G401 (cell line): ENCODE data around the gene FCHO1. TPM values are rescaled to one million over a fixed set of nuclear protein-coding genes. Genes with fewer than 3 reads are reported as not detected.
A peak's percentile ranks its signal among the peaks of the same experiment; 100 is the strongest.

Source experiments
- DNase-seq: peaks from one replicate; pipeline ENCODE4 v3.0.0-alpha.2; 2015; ENCODE audit warnings: low spot score
- in situ Hi-C: cut with HindIII; loops from 2 replicates; pipeline ENCODE4 v1.10.0; 2016; ENCODE audit warnings: low sequenced_read_pairs, mixed read lengths
- total RNA-seq: library from RNA; depleted of rRNA; stranded (reverse); fragments of >200 nt; shearing (Covaris generic); gene quantifications from 2 replicates; pipeline ENCODE4 v1.2.3, GENCODE V29; 2014

Gene FCHO1
- total RNA-seq, 1 experiment from 2014 or later: 9.3 TPM

DNA sequence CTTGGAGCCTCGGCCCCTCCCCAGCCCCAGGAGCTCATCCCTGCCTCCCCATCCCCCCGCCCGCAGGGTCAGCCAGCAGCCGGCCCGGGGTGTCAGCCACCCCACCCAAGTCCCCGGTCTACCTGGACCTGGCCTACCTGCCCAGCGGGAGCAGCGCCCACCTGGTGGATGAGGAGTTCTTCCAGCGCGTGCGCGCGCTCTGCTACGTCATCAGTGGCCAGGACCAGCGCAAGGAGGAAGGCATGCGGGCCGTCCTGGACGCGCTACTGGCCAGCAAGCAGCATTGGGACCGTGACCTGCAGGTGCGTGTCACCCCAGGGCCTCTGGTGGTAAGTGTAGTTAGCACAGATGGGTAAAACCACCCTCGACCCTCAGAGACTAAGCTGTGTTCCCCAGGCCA, 18.1 kb upstream of the FCHO1 start:
- no peak for DNase-seq
- in situ Hi-C loops: no loop called here

DNA sequence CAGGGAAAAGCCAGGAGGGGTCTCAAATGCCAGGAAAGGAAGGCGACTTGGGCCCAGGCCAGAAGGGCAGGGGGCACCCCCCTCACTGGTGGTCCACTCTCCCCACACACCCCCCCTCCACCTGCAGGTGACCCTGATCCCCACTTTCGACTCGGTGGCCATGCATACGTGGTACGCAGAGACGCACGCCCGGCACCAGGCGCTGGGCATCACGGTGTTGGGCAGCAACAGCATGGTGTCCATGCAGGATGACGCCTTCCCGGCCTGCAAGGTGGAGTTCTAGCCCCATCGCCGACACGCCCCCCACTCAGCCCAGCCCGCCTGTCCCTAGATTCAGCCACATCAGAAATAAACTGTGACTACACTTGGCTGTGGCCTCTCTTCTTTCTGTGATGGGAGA, 17.1 kb upstream of the FCHO1 start:
- no peak for DNase-seq
- in situ Hi-C loops: no loop called here

DNA sequence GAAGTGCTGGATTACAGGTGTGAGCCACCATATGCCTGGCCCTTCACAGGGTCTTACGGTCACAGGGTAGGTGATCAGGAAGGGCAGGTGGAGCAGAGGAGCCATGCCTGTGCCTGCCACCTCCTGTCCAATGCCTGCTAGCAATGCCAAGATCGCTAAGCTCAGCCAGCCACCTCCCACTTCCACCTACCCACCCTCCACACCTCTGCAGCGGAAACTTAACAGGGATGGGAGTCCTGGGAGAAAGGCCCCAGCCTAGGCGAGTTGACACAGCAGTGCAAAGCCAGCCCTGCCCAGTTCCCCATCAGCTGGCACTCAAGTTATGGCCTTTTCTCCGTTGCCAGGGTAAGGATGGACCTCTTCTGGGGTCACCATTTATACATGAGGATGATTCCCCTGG, 15.9 kb upstream of the FCHO1 start:
- DNase-seq: no peak
- in situ Hi-C loops: no loop called here

DNA sequence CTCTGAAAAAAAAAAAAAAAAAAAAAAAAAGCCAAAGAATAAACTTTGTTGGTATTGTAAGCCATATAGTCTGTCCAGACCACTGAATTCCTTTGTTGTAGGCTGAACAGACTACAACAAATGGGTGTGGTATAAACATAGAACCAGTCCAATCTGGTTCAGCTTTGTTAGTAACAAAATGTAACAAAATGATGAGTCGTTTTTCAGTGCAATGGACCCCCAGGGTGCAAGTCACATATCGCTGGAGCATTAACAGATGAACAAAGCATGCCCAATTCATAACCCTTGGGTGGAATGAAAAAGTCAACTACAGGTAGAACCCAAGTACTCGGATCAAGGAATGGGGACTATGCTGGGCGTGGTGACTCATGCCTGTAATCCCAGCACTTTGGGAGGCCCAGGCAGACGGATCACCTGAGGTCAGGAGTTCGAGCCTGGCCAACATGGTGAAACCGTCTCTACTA, 13.6 kb upstream of the FCHO1 start:
- DNase-seq: no peak
- in situ Hi-C loops: no loop called here

DNA sequence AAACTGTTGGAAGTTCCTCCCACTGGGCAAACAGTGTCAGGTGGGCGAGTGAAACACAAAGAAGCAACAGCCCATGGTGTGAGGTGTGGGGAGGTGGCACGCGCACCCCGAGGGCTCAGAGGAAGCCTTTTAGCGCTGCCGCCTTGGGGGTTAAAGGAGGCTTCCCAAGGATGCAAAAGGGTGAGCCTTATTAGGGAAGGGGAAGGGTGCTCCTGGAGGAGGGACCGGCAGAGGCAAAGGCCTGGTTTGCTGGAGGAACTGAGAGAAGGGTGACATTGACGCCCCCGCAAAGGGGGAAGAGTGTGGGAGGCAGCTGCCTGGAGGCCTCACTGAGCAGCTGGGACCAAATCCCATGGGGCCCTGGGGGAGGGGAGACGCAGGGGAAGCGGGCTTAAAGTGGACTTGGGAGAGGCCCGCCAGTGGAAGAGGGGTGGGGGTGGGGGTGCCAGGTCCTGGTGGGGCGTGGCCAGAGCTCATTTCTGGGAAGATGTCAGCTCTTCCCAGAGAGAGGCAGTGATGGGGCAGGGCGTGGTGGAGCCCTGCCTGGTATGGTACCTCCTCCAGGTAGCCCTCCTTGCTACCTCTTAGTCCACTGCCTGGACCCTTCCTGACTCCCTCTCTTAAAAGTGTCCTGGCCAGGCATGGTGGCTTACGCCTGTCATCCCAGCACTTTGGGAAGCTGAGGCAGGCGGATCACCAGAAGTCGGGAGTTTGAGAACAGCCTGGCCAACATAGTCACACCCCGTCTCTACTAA, 12.0 kb upstream of the FCHO1 start:
- DNase-seq: no peak
- in situ Hi-C loops: no loop called here

DNA sequence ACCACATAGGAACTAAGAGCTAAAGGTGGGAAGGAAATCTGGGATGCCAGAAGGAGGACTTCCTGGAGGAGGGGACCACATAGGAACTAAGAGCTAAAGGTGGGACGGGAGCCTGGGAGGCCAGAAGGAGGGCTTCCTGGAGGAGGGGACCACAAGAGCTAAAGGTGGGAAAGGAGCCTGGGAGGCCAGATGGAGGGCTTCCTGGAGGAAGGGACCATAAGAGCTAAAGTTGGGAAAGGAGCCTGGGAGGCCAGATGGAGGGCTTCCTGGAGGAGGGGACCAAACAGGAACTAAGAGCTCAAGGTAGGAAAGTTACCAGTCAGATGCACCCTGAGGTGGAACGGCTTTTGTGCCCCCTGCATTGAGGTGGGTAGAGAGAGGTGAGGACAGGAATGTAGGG, 9.8 kb upstream of the FCHO1 start:
- DNase-seq: no peak
- in situ Hi-C loops: no loop called here

DNA sequence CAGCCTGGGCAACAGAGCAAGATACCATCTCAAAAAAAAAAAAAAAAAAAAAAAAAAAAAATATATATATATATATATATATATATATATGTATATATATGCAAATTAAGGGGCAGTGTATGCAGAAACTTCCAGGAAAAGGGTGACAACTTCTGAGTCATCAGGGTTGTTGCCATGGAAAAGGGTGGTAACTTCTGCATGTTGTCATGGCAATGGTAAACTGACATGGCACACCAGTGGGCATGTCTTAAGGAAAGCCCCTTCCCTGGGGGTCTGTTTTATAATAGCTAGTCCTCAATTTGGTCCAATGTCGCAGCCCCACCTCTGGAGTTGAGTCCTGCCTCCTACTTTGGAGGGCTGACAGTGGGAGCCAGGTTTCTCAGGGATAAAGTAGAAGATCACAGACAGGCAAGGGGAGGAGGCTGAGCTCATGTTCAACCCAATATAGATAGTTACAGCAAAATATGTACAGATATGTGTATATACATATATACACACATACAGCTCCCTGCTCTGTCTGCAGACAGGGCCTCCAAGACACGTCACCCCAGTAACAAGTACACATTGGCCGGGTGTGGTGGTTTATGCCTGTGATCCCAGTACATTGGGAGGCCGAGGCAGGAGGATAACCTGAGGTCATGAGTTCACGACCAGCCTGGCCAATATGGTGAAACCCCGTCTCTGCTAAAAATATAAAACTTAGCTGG, 7.2 kb upstream of the FCHO1 start:
- in situ Hi-C loops: no loop called here
- DNase-seq: no peak

DNA sequence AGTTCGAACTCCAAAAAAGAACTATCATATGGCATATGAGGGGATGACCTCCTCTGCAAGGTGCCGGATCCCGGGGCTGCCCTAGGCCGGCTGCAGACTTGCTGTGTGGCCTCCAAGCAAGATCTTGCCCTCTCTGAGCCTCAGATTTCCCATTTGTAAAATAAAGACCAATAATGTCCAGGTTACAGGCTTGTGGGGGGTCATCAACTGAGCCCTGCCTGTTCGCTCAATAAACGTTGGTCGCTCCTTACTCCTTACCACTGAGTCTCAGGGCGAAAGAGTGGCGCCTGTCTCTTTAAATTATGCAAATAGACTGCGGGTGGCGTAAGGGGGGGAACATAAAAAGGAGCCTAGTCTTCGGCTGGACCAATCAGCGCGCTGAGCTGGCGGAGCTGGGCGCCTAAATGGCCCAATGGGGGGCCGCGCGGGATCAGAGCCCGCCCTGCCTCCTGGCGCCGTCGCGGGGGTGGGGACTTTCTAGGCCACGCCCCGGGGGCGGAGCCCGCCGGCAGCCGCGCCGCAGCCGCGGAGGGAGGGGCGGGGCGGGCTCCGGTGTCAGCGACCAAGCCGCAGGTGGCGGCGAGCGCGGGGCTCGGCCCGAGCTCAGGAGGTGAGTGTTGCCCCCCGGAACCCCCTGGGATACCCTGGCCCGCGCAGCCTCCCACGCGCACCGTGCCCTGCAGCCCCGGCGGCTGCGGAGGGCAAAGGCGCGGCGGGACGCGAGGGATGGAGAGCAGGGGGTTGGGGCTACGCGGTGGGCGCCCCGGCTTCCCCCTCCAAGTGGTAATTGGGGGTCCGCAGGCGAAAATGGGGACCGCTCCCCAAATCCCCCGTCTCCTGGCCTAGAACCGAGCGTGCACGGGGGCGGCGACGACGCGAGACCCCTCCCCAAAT, 3.8 kb upstream of the FCHO1 start:
- DNase-seq: peak; percentile 98
- in situ Hi-C loops: no loop called here

DNA sequence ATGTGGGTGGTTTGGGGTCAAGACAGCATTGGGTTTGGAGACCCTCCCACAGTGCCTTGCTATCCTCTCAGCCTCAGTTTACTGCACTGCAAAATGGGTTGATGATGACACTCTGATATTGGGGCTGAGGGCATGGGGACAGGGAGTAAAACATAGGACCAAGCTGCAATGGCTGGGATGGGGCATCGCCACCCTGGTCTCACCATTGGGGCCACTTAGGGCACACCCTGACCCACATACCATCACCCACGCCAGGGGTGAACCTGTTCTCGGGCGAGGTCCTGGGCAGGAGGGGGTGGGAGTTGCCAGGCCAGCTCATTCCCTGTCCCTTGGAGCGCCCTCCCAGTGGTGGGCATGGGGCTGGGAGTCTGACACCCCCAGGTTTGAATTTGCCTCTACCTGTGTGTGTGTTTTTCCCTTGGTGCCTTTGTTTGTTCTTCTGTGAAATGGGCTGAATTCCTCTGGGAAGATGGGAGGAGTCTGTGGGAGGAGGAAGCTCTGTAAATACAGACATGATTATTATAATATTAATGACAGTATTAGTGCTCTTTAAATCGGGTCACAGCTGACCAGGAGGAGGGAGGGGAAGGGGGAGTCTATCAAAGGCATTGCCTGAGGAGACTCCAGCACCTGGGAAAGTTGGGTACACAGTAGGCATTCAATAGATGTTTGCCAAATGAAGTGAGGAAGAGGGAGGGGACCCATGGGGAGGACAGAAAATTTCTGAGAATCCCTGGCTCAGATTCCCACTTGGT, 2.2 kb upstream of the FCHO1 start:
- DNase-seq: no peak
- in situ Hi-C loops: no loop called here

DNA sequence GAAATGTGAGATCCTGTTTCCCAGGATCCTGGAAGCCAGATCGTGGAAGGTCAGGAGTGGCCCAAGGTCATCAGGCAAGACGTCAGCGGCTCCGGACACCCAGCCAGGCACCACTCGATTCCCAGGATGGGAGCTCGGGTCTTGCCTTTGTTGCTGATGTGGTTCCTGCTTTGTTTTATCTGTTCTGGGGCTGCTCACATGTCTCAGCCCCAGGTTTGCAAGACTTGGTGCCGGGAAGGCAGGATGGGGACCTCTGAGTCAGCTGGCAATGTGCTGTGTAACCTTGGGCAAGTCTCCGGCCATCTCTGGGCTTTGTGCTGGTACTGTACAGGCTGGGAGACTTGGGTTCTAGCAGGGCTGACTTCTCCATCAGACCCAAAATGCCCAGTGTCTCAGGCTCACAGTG, 1.4 kb upstream of the FCHO1 start:
- in situ Hi-C loops: no loop called here
- DNase-seq: peak; percentile 30

DNA sequence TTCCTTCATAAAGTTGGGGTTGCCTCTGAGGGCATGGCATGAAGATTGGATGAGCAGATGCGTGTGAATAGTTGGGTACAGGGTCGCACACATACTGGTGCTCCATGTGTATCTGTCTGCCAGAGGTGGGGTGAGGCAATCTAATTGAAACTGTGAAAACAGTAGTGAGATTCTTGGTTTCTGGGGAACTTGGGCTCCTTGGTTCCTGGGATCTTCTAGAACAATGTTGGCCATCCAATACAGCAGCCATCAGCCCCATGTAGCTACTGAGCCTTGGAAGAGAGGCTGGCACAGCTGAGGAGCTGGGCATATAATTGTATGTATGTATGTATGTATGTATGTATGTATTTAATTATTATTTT, 616 bp downstream of the FCHO1 start:
- in situ Hi-C loops: no loop called here
- no peak for DNase-seq

DNA sequence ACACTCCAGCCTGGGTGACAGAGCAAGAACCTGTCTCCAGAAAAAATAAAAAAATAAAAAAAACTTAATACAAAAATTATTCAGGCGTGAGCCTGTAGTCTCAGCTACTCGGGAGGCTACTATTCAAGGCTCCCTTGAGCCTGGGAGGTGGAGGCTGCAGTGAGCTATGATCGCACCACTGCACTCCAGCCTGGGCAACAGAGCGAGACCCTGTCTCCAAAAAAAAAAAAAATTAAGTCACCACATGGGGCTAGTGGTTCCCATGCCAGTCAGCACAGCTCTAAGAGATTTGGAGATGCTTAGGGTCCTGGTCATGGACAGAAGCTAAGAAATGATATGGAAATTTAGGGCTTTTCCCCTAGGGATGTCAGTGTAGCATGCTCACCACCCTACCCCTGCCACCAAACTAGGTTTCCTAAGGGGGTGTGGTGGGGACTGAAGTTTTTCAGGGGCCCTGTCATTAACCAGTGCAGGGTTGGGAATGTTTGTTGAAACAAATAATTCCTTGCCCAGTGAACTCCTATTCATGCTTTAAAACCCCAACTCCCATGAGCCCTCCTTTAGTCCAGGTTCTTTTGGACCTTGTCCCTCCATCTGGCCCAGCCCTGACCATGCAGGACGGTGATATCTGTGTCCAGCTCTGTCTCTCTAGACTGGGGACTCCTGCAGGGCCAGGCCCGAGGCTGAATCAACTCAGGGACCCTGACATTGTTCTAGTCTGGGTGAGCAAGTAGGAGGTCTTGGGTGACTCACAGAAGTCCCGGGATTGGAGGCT, 1.8 kb downstream of the FCHO1 start:
- no peak for DNase-seq
- in situ Hi-C loops: no loop called here

DNA sequence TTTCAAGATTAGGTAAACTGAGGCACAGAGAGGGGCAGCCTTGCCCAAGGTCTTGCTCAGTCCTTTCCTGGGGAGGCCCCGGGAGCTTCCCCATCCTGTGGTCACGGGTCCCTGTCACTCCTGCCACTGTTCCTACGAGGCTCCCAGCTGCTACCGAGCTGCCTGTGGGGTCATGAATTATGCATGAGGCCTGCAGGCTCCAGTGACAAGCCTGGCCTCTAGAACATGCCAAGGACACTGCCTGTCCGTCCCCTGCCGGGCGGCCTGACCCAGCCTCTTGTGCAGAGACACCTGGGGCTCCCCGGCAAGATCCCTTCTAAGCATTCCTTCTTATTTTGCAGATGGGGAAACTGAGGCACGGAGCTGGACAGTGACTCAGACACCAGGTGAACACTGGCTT, 2.7 kb downstream of the FCHO1 start:
- no peak for DNase-seq
- in situ Hi-C loops: no loop called here

DNA sequence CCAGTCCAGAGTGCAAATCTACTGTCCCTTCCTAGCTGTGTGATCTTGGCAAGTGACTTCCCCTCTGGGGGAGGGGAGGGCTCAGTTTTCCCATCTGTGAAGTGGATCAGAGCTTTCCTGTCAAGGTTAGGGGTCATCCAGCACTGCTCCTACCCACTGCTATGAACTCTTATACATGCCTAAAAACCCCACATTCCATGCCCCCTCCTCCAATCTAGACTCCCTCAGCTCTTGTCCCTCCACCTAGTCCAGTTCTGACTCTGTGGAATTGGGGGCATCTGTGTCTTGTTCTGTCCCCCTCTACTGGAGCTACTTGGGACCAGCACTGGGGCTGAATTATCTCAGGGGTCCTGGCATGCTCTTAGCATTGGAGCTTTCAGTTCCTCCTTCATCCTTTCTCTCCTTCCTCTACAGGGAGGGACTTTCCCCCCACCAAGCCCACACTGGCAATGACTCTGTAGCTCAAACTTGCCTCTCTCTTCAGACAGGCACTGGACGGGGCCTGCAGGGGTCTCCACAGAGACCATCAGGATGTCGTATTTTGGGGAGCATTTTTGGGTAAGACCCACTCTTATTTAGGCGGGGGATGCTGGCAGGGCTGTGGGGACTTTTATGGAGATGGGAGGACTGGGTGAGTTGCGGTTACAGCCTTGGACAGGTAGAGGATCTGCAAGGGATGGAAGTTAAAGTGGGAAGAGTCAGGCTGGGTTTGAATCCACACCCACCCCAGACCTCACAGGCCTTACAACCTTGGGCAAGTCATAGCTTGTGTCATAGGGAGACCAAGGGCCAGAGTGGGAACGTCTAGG, 3.6 kb downstream of the FCHO1 start:
- in situ Hi-C loops: no loop called here
- DNase-seq: no peak

DNA sequence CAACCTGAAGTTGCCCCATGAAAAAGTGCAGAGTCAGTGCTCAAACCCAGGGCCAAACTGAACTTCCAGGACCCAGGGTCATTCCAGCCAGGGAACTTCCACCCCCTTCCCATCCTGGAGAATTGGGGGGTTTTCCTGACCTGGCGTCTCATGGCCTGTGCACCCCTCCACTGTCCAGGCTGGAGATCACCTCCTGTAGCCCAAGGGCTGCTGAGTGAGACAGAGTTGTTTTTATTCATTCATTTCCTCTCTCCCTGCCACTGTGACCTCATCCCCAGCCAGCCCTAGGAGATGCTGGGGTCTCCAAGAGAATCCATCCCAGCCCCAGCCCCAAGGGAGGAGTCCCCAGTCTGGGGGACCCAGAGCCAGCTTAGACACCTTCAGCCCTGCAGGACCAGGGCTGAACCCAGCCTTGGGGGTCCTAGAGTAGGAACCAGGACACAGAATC, 4.2 kb downstream of the FCHO1 start:
- in situ Hi-C loops: no loop called here
- no peak for DNase-seq

DNA sequence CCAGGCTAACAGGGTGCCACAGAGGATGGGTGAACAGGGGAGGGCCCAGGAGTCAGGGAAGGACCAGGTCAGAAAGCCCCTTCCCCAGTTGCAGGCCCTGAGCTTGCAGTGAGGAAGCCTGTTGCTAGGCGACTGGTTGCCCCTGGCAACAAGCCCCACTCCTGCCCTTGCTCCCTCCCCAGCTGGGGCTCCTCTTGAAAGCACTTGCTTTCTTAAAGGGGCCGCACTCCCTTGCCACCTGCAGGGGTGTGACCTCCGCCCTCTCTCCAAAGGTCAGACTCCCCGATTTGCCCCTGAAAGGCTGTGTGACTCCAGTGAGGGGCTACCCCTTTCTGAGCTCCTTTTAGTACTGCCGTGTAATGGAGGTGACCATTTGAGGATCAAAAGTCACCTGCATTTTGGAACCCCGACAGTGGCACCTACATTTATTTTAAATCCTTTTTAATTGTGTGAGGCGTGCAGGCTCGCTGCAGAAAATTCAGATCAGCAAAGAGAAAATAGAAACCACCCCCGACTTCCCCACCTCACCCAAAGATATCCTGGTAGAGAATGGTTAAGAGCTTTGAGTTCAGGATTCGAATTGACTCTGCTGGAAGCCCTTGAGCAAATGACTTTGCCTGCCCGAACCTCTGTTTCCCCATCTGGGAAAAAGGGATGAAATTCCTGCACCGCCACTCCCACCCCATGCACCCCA, 4.8 kb downstream of the FCHO1 start:
- in situ Hi-C loops: no loop called here
- DNase-seq: peak; percentile 62

DNA sequence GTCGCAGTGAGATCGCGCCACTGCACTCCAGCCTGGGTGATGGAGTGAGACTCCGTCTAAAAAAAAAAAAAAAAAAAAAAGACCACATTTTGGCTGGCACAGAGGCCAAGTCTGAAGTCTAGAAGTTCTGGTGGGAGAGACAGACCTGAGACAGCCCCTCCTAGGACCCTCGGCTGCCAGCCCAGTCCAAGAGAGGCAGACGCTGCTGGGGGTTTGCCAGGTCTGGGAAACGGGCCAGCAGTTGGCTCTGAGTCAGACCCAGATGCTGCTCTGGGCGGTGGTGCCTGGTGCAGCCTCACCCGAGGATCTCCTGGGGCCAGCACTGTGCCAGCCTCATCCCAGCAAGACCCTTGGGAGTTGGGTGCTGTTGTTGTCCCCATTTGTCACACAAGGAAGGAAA, 5.8 kb downstream of the FCHO1 start:
- peak; percentile 58 for DNase-seq
- in situ Hi-C loops: no loop called here
